ENCODE measurements around the gene SYT13. TPM values are rescaled to one million over a fixed set of nuclear protein-coding genes. Genes with fewer than 3 reads are reported as not detected.

SYT13 gene
- total RNA-seq, 4 donors from 2014 or later: 0.19 to 1.3 (median 0.67) TPM; not detected in 1

- ATAC-seq: no peak
Measured at GRCh38 chr11:45248501-45249011, 37.6 kb downstream of the SYT13 start.

DNA sequence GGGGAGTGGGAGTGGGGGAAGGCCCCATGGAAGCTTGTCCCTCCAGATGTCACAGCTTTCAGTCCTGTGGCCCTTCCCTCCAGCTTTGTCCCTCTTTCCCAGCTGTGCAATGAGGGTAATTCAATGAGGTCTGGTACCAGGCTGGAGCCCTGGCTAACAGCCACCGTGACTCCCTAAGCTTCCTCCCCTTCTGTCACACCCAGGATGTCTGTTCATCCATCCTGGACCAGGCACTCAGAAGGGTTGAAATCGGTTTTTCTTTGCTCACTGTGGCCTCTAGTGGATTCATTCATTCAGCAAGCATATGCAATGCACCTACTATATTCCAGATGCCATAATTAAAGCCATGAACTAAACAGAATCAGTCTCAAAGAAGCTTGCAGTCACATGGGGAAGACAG, 38.7 kb downstream of the SYT13 start:
- Histone ChIP-seq H3K36me3 (no peaks in the 10 kb centered on the region), H3K27ac (no peak overlapping the region), H3K4me3 (no peak overlapping the region), H3K4me1 (peaks cover 0 to 6% (median 0%) of the 10 kb centered on the region in 3 donors), H3K9me3 (no peaks in the 10 kb centered on the region), H3K27me3 (peaks cover 4% of the 10 kb centered on the region)
- WGBS, 2 donors (ENCODE audit: low coverage in 1 of 2): 0 to 40% methylated on average over 1 to 2 of the region's 2 CpGs
- no peak for TF ChIP-seq POLR2A (IDR thresholded peaks at IDR 0.05)
- no peak for TF ChIP-seq POLR2AphosphoS5 (IDR thresholded peaks at IDR 0.05)
- no peak for TF ChIP-seq EP300 (IDR thresholded peaks at IDR 0.05)
- TF ChIP-seq, protein P1, sequence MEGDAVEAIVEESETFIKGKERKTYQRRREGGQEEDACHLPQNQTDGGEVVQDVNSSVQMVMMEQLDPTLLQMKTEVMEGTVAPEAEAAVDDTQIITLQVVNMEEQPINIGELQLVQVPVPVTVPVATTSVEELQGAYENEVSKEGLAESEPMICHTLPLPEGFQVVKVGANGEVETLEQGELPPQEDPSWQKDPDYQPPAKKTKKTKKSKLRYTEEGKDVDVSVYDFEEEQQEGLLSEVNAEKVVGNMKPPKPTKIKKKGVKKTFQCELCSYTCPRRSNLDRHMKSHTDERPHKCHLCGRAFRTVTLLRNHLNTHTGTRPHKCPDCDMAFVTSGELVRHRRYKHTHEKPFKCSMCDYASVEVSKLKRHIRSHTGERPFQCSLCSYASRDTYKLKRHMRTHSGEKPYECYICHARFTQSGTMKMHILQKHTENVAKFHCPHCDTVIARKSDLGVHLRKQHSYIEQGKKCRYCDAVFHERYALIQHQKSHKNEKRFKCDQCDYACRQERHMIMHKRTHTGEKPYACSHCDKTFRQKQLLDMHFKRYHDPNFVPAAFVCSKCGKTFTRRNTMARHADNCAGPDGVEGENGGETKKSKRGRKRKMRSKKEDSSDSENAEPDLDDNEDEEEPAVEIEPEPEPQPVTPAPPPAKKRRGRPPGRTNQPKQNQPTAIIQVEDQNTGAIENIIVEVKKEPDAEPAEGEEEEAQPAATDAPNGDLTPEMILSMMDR (IDR thresholded peaks at IDR 0.05): no peak
- no peak for ATAC-seq

More at GRCh38 chr11:45248501-45249011, 37.6 kb downstream of the SYT13 start:
- TF ChIP-seq, protein P1 (IDR thresholded peaks at IDR 0.05): no peak
- TF ChIP-seq POLR2AphosphoS5 (IDR thresholded peaks at IDR 0.05) (no peak), EP300 (IDR thresholded peaks at IDR 0.05) (no peak), POLR2A (IDR thresholded peaks at IDR 0.05) (no peak)
- Histone ChIP-seq H3K27ac (no peak overlapping the region), H3K4me3 (no peak overlapping the region), H3K9me3 (no peaks in the 10 kb centered on the region), H3K4me1 (peaks cover 0 to 6% (median 0%) of the 10 kb centered on the region in 3 donors), H3K27me3 (peaks cover 7% of the 10 kb centered on the region), H3K36me3 (no peaks in the 10 kb centered on the region)
- WGBS, 2 donors (ENCODE audit: low coverage in 1 of 2): 100% methylated on average over 1 of the region's 2 CpGs; no CpG with 5 or more reads in 1 of the 2 donors

DNA sequence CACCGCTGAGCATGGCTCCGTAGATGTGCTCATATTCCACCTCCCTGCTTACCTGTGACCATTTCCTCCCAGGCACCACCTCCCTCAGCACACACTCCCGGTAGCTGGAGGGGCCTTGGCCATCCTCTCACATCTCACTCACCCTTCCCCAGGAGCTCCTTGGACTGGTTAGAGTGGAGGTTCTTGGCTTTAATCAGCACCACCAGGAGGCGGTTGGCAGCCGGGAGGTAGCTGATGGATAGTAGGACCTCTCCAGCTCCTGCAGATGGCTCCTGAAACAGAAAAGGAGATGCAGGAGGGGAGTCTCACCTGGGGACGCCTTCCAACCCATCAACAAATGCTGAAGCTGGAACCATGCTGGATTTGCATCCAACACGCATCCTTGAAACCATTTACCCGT, 39.9 kb downstream of the SYT13 start:
- peaks cover 0 to 6% (median 0%) of the 10 kb centered on the region in 3 donors for H3K4me1 ChIP-seq
- H3K27me3 ChIP-seq: no peaks in the 10 kb centered on the region
- no peaks in the 10 kb centered on the region for H3K9me3 ChIP-seq
- H3K36me3 ChIP-seq: no peaks in the 10 kb centered on the region
- H3K4me3 ChIP-seq: no peak overlapping the region
- WGBS, 2 donors (ENCODE audit: low coverage in 1 of 2): 80% methylated on average over 1 of the region's 8 CpGs; no CpG with 5 or more reads in 1 of the 2 donors
- no peak for TF ChIP-seq POLR2A (IDR thresholded peaks at IDR 0.05)
- TF ChIP-seq, protein P1 (IDR thresholded peaks at IDR 0.05): no peak
- TF ChIP-seq POLR2AphosphoS5 (IDR thresholded peaks at IDR 0.05): no peak
- TF ChIP-seq EP300 (IDR thresholded peaks at IDR 0.05): no peak
- no peak overlapping the region for H3K27ac ChIP-seq
- ATAC-seq: no peak

DNA sequence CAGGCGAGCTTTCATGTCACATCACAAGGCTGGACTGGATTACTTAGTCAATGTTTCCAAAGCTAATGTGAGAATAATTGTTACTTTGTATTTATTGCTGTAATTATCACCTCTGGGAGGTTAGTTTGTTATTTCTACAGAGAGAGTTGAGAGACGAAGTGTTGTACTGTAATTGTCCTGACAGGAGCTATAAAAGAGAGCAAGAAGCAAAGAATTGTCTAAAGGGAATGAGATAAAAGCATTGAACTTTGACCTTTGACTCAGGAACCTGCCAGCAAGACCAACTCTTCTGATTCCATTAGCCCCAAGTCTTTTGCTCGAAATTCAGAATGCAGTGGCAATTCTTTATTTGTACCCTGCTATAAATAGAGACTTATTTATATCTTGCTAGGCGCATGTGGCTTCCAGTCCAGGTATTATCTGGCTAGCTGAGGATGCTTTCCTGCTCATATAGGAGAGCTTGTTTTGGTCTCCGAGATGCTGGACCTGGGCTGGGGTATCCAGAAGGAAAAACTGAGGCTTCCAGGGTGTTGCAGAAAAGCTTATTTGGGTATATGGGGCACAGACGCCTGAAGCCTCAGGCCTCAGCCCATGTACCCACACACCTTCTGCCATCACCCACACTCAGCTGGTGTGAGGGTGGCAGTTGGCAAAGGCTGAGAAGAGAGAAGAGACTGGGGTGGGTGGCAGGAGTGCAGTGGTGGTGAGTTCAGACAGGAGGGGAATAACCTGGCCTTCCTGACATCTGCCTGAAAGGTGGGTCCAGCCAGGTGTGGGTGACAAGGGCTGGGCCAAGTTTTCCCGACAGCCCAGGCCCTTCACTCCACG, 40.7 kb downstream of the SYT13 start:
- Histone ChIP-seq H3K4me3 (no peak overlapping the region), H3K4me1 (peaks cover 0 to 6% (median 0%) of the 10 kb centered on the region in 3 donors), H3K27ac (no peak overlapping the region), H3K36me3 (no peaks in the 10 kb centered on the region), H3K9me3 (no peaks in the 10 kb centered on the region), H3K27me3 (no peaks in the 10 kb centered on the region)
- TF ChIP-seq EP300 (IDR thresholded peaks at IDR 0.05): no peak
- no peak for TF ChIP-seq POLR2AphosphoS5 (IDR thresholded peaks at IDR 0.05)
- TF ChIP-seq POLR2A (IDR thresholded peaks at IDR 0.05): no peak
- TF ChIP-seq, protein P1 (IDR thresholded peaks at IDR 0.05): no peak
- 56 to 82% methylated on average over 7 to 8 of the region's 8 CpGs for WGBS, 2 donors (ENCODE audit: low coverage in 1 of 2)
- ATAC-seq: no peak

Data from gastroesophageal sphincter (tissue), 4 donors.